Body of pancreas (tissue), 4 donors: ENCODE results near the gene RITA1. TPM values are rescaled to one million over a fixed set of nuclear protein-coding genes. Genes with fewer than 3 reads are reported as not detected.
"Not testable (repeated sequence)": the region's sequence is repeated elsewhere in the genome, so short reads cannot be mapped to it uniquely, and the experiment has no call there.

Experiments used
- ATAC-seq: fragments of 150-250 bp; one replicate; pipeline ENCODE4 v1.9.1; 2016
- DNase-seq, 4 donors: peaks; one replicate each; pipeline ENCODE4 v3.0.0-alpha.2; 2019
- H3K27ac ChIP-seq, 4 donors: fragments of 200-600 bp; sonication (generic); 1 replicate in 3 of 4; 2 replicates in 1 of 4; pipeline versions ENCODE4 v1.5.1 to v1.6.1; 2016 to 2019; ENCODE audit warnings: mild to moderate bottlenecking in 1 of 4, mixed read lengths in 1 of 4, moderate library complexity in 1 of 4
- H3K27me3 ChIP-seq, 2 donors: fragments of 200-600 bp; sonication (generic); one replicate each; pipeline ENCODE4 v1.6.0; 2016; ENCODE audit warnings: mild to moderate bottlenecking in 1 of 2
- H3K36me3 ChIP-seq, 2 donors: fragments of 200-600 bp; sonication (generic); replicated peaks in 1 of 2; 2 replicates each; pipeline ENCODE4 v1.5.1; 2016; ENCODE audit warnings: low read depth in 2 of 2; ENCODE audit not compliant: insufficient read depth in 1 of 2
- H3K4me1 ChIP-seq: fragments of 200-600 bp; sonication (generic); one replicate; pipeline ENCODE4 v1.6.0; 2016
- H3K4me3 ChIP-seq, 2 donors: fragments of 200-600 bp; sonication (generic); 1 replicate in 1 of 2; 2 replicates in 1 of 2; pipeline ENCODE4 v1.5.1; 2016 to 2019
- H3K9me3 ChIP-seq, 3 donors: fragments of 200-600 bp; sonication (generic); 1 replicate in 2 of 3; 2 replicates in 1 of 3; pipeline ENCODE4 v1.5.1; 2016
- CTCF ChIP-seq, 7 experiments: fragments of 450-650 bp in 4 of 7; fragments of 200-600 bp in 3 of 7; sonication (generic) in 3 of 7; IDR thresholded peaks; one replicate each; pipeline ENCODE4 v1.5.1; 2016 to 2019; ENCODE audit warnings: antibody characterized with exemption in 7 of 7
- POLR2A ChIP-seq, 3 donors: fragments of 450-650 bp; IDR thresholded peaks; one replicate each; pipeline ENCODE4 v1.6.1; 2016; ENCODE audit warnings: antibody characterized with exemption in 3 of 3, mild to moderate bottlenecking in 2 of 3
- WGBS, 2 donors: methylation state at CpG; one replicate each; pipeline ENCODE4 v1.1.5; 2017; 5-methylcytosine and 5-hydroxymethylcytosine counted together
- intact Hi-C: fragments of 100-400 bp; cut with DNase I; formaldehyde crosslinking; loops from one replicate; pipeline ENCODE4 v1.15.1; 2023
- total RNA-seq, 2 donors: library from RNA; depleted of rRNA; stranded (reverse); fragments of >200 nt; gene quantifications; one replicate each; pipeline ENCODE4 v1.1.0, GENCODE V29; 2016

The RITA1 gene
- total RNA-seq, 2 donors from 2014 or later, result 6.9 to 15.3 TPM

GRCh38 chr12:113203852-113204760 lies 18.6 kb downstream of the RITA1 start:
- intact Hi-C loops, result no loop called here
- no peak for DNase-seq
- H3K9me3 ChIP-seq, result no peaks in the 10 kb centered on the region
- ATAC-seq, result no peak
- no peaks in the 10 kb centered on the region for H3K36me3 ChIP-seq
- peaks cover 47% of the 10 kb centered on the region for H3K4me1 ChIP-seq
- TF ChIP-seq POLR2A (IDR thresholded peaks at IDR 0.05) (no peak), CTCF (IDR thresholded peaks at IDR 0.05) (no peak)
- no peaks in the 10 kb centered on the region for H3K27me3 ChIP-seq
- 71 to 80% methylated on average over 8 of the region's 8 CpGs for WGBS, 2 donors
- peak overlapping the region in 2 of 4 donors; percentile 5 to 32 for H3K27ac ChIP-seq
- no peak overlapping the region for H3K4me3 ChIP-seq

GRCh38 chr12:113204804-113205203 lies 19.3 kb downstream of the RITA1 start:
- 56 to 70% methylated on average over 3 of the region's 3 CpGs for WGBS, 2 donors
- H3K27ac ChIP-seq, result peak overlapping the region in 1 of 4 donors; percentile 5
- TF ChIP-seq CTCF (IDR thresholded peaks at IDR 0.05), result no peak
- no peak for TF ChIP-seq POLR2A (IDR thresholded peaks at IDR 0.05)
- H3K36me3 ChIP-seq, result no peaks in the 10 kb centered on the region
- intact Hi-C loops, result no loop called here
- no peaks in the 10 kb centered on the region for H3K27me3 ChIP-seq
- no peak for ATAC-seq
- peaks cover 45% of the 10 kb centered on the region for H3K4me1 ChIP-seq
- no peak overlapping the region for H3K4me3 ChIP-seq
- H3K9me3 ChIP-seq, result no peaks in the 10 kb centered on the region
- no peak for DNase-seq

- intact Hi-C loops, ATAC-seq, H3K27me3 ChIP-seq, H3K36me3 ChIP-seq, H3K4me3 ChIP-seq, DNase-seq, H3K9me3 ChIP-seq: not testable (repeated sequence)
- 94 to 95% methylated on average over 5 of the region's 5 CpGs for WGBS, 2 donors
- H3K27ac ChIP-seq, result peak overlapping the region in 3 of 4 donors; percentile 68 to 78 (median 74)
- peaks cover 25% of the 10 kb centered on the region for H3K4me1 ChIP-seq
These were observed 21.3 kb downstream of the RITA1 start for GRCh38 chr12:113206802-113207201.

- ATAC-seq (no peak), DNase-seq (no peak)
- TF ChIP-seq POLR2A (IDR thresholded peaks at IDR 0.05) (no peak), CTCF (IDR thresholded peaks at IDR 0.05) (no peak)
- WGBS, 2 donors, result 71 to 84% methylated on average over 6 of the region's 6 CpGs
- Histone ChIP-seq H3K4me3 (no peak overlapping the region), H3K9me3 (no peaks in the 10 kb centered on the region), H3K27ac (peak overlapping the region in 1 of 4 donors; percentile 44), H3K4me1 (peaks cover 17% of the 10 kb centered on the region), H3K27me3 (no peaks in the 10 kb centered on the region), H3K36me3 (no peaks in the 10 kb centered on the region)
- intact Hi-C loops, result no loop called here
These were observed 22.1 kb downstream of the RITA1 start for GRCh38 chr12:113207613-113208040.

- intact Hi-C loops, result no loop called here
- TF ChIP-seq POLR2A (IDR thresholded peaks at IDR 0.05), result no peak
- DNase-seq, result peak in 1 of 4 donors; percentile 70
- Histone ChIP-seq H3K9me3 (no peaks in the 10 kb centered on the region), H3K27ac (peak overlapping the region in 1 of 4 donors; percentile 44), H3K36me3 (no peaks in the 10 kb centered on the region), H3K4me1 (peaks cover 17% of the 10 kb centered on the region), H3K4me3 (no peak overlapping the region), H3K27me3 (no peaks in the 10 kb centered on the region)
- ATAC-seq, result no peak
- 79 to 83% methylated on average over 10 of the region's 10 CpGs for WGBS, 2 donors
These were observed 22.8 kb downstream of the RITA1 start for GRCh38 chr12:113208041-113208934.
